ENCODE results near the gene PREPL. TPM values are rescaled to one million over a fixed set of nuclear protein-coding genes. Genes with fewer than 3 reads are reported as not detected.
A peak's percentile ranks its signal among the peaks of the same experiment; 100 is the strongest.

The PREPL gene
- total and polyA plus RNA-seq, 2 of the 13 experiments (the other 11 are each of a cell fraction or from before 2014, with no cell fraction given), result 19.7 to 34.3 TPM

GRCh38 chr2:44291281-44292248, 69.7 kb downstream of the PREPL start (continued):
- no peak for TF ChIP-seq ZMYM2 (CRISPR knock-in tag; IDR thresholded peaks at IDR 0.05)
- TF ChIP-seq RBAK (CRISPR knock-in tag; IDR thresholded peaks at IDR 0.05), result no peak
- TF ChIP-seq ZNF512 (CRISPR knock-in tag; IDR thresholded peaks at IDR 0.05), result no peak
- TF ChIP-seq MXD3 (CRISPR knock-in tag; IDR thresholded peaks at IDR 0.05), result no peak
- TF ChIP-seq TARDBP (CRISPR knock-in tag; IDR thresholded peaks at IDR 0.05), result peak; percentile 48; the same call in 1 of the 2 replicates
- TF ChIP-seq MIER2 (CRISPR knock-in tag; IDR thresholded peaks at IDR 0.05), result 0 out of 2 replicates have a peak, but pooled peaks have one; percentile 64
- TF ChIP-seq, protein P1, sequence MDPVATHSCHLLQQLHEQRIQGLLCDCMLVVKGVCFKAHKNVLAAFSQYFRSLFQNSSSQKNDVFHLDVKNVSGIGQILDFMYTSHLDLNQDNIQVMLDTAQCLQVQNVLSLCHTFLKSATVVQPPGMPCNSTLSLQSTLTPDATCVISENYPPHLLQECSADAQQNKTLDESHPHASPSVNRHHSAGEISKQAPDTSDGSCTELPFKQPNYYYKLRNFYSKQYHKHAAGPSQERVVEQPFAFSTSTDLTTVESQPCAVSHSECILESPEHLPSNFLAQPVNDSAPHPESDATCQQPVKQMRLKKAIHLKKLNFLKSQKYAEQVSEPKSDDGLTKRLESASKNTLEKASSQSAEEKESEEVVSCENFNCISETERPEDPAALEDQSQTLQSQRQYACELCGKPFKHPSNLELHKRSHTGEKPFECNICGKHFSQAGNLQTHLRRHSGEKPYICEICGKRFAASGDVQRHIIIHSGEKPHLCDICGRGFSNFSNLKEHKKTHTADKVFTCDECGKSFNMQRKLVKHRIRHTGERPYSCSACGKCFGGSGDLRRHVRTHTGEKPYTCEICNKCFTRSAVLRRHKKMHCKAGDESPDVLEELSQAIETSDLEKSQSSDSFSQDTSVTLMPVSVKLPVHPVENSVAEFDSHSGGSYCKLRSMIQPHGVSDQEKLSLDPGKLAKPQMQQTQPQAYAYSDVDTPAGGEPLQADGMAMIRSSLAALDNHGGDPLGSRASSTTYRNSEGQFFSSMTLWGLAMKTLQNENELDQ (CRISPR knock-in tag; IDR thresholded peaks at IDR 0.05; ENCODE audit: borderline replicate concordance), result no peak
- peak; percentile 75 for TF ChIP-seq ELF1 (CRISPR knock-in tag; IDR thresholded peaks at IDR 0.05)
- TF ChIP-seq, protein P2, sequence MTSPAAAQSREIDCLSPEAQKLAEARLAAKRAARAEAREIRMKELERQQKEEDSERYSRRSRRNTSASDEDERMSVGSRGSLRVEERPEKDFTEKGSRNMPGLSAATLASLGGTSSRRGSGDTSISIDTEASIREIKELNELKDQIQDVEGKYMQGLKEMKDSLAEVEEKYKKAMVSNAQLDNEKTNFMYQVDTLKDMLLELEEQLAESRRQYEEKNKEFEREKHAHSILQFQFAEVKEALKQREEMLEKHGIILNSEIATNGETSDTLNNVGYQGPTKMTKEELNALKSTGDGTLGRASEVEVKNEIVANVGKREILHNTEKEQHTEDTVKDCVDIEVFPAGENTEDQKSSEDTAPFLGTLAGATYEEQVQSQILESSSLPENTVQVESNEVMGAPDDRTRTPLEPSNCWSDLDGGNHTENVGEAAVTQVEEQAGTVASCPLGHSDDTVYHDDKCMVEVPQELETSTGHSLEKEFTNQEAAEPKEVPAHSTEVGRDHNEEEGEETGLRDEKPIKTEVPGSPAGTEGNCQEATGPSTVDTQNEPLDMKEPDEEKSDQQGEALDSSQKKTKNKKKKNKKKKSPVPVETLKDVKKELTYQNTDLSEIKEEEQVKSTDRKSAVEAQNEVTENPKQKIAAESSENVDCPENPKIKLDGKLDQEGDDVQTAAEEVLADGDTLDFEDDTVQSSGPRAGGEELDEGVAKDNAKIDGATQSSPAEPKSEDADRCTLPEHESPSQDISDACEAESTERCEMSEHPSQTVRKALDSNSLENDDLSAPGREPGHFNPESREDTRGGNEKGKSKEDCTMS (CRISPR knock-in tag; conservative IDR thresholded peaks at IDR 0.05), result no peak
- no peak for TF ChIP-seq NR0B2 (CRISPR knock-in tag; IDR thresholded peaks at IDR 0.05)
- TF ChIP-seq MIER3 (CRISPR knock-in tag; IDR thresholded peaks at IDR 0.05; ENCODE audit: borderline replicate concordance), result peak; percentile 75; the same call in 1 of the 2 replicates
- TF ChIP-seq, protein P3, sequence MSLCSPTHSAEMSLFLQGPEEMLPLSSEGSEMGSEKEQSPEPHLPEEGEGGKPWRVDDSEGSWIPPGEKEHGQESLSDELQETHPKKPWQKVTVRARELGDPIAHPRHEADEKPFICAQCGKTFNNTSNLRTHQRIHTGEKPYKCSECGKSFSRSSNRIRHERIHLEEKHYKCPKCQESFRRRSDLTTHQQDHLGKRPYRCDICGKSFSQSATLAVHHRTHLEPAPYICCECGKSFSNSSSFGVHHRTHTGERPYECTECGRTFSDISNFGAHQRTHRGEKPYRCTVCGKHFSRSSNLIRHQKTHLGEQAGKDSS (CRISPR knock-in tag; IDR thresholded peaks at IDR 0.05; ENCODE audit: borderline replicate concordance, low read depth), result peak; percentile 44; the same call in 1 of the 2 replicates
- no peak for TF ChIP-seq ZNF549 (CRISPR knock-in tag; IDR thresholded peaks at IDR 0.05)
- TF ChIP-seq FUBP1 (CRISPR knock-in tag; IDR thresholded peaks at IDR 0.05; ENCODE audit: borderline replicate concordance), result no peak
- peak; percentile 69 for TF ChIP-seq ISL2 (CRISPR knock-in tag; IDR thresholded peaks at IDR 0.05)
- no peak for TF ChIP-seq MAFG (CRISPR knock-in tag; IDR thresholded peaks at IDR 0.05)
- TF ChIP-seq TSC22D2 (CRISPR knock-in tag; IDR thresholded peaks at IDR 0.05; ENCODE audit: borderline replicate concordance), result peak; percentile 55; the same call in 1 of the 2 replicates
